Esophagus muscularis mucosa (tissue), 4 donors: ENCODE measurements around the gene PKD1L1. TPM values are rescaled to one million over a fixed set of nuclear protein-coding genes. Genes with fewer than 3 reads are reported as not detected.
"Not testable (repeated sequence)": the region's sequence is repeated elsewhere in the genome, so short reads cannot be mapped to it uniquely, and the experiment has no call there.

Experiments used
- DNase-seq: peaks from one replicate; pipeline ENCODE4 v3.0.0-alpha.2; 2017; ENCODE audit errors: extremely low spot score
- H3K27ac ChIP-seq, 4 donors: fragments of 200-600 bp; sonication (generic); replicated peaks in 1 of 4; 1 replicate in 3 of 4; 2 replicates in 1 of 4; pipeline ENCODE4 v1.5.1; 2016 to 2019; ENCODE audit warnings: mild to moderate bottlenecking in 1 of 4
- H3K27me3 ChIP-seq, 4 donors: fragments of 200-600 bp; sonication (generic); one replicate each; pipeline versions ENCODE4 v1.5.1 to v1.6.0; 2016 to 2019
- H3K36me3 ChIP-seq, 4 donors: fragments of 200-600 bp; sonication (generic); one replicate each; pipeline ENCODE4 v1.5.1; 2016 to 2019
- H3K4me1 ChIP-seq, 4 donors: fragments of 200-600 bp; sonication (generic); one replicate each; pipeline ENCODE4 v1.5.1; 2016 to 2019
- H3K4me3 ChIP-seq, 4 donors: fragments of 200-600 bp; sonication (generic); 1 replicate in 2 of 4; 2 replicates in 2 of 4; pipeline ENCODE4 v1.5.1; 2016 to 2019; ENCODE audit warnings: mild to moderate bottlenecking in 4 of 4, moderate library complexity in 1 of 4
- H3K9me3 ChIP-seq, 4 donors: fragments of 200-600 bp; sonication (generic); 1 replicate in 3 of 4; 2 replicates in 1 of 4; pipeline ENCODE4 v1.5.1; 2016 to 2019
- EP300 ChIP-seq: sonication (generic); formaldehyde crosslinking; IDR thresholded peaks from one replicate; pipeline ENCODE4 v1.6.1; 2017; ENCODE audit warnings: antibody characterized with exemption
- POLR2A ChIP-seq: fragments of 450-650 bp; IDR thresholded peaks from one replicate; pipeline ENCODE4 v1.6.1; 2017; ENCODE audit warnings: antibody characterized with exemption, moderate library complexity, mild to moderate bottlenecking, low read depth
- POLR2AphosphoS5 ChIP-seq, 2 donors: sonication (generic); formaldehyde crosslinking; IDR thresholded peaks; one replicate each; pipeline ENCODE4 v1.6.1; 2017; ENCODE audit warnings: antibody characterized with exemption in 2 of 2
- WGBS: methylation state at CpG from one replicate; pipeline ENCODE4 v1.1.5; 2018; 5-methylcytosine and 5-hydroxymethylcytosine counted together
- intact Hi-C: fragments of 100-400 bp; cut with DNase I; formaldehyde crosslinking; loops from one replicate; pipeline ENCODE4 v1.15.1; 2023
- total RNA-seq, 4 donors: library from RNA; depleted of rRNA; stranded (reverse); fragments of >200 nt; gene quantifications; one replicate each; pipeline versions ENCODE4 v1.1.0 to v1.2.1, GENCODE V29; 2016
- TF ChIP-seq, protein P1 (sequence below), 3 experiments: fragments of 200-600 bp in 2 of 3; fragments of 450-650 bp in 1 of 3; sonication (generic) in 2 of 3; IDR thresholded peaks; one replicate each; pipeline ENCODE4 v1.5.1; 2017 to 2019; ENCODE audit warnings: antibody characterized with exemption in 3 of 3, mild to moderate bottlenecking in 2 of 3, moderate library complexity in 1 of 3

The PKD1L1 gene
- total RNA-seq, 4 donors from 2014 or later: 0.50 to 1.7 (median 0.73) TPM

DNA sequence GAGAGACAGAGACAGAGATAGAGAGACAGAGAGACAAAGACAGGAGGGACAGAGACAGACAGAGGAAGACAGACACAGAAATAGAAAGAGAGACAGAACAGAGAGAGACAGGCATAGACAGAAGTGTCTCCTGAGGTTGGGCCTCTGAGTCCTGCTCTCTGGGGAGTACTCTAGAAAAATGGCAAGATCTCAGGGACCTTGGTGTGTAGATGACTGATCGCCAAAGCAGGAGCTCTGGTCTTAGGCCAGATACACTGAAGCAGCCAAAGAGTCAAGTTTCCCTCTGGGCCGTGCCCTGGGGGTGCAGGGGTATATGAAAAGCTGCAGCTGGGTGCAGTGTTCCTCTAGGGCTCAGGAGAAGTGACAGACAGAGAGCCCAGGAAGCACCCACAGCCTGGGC, 189.7 kb downstream of the PKD1L1 start:
- Histone ChIP-seq H3K36me3 (no peaks in the 10 kb centered on the region), H3K4me1 (peaks cover 0 to 25% (median 16%) of the 10 kb centered on the region in 4 donors), H3K27ac (peak overlapping the region in 3 of 4 donors; percentile 40 to 68 (median 55)), H3K27me3 (no peaks in the 10 kb centered on the region), H3K4me3 (no peak overlapping the region), H3K9me3 (no peaks in the 10 kb centered on the region)
- WGBS: 71% methylated on average over 2 of the region's 2 CpGs
- DNase-seq: no peak
- TF ChIP-seq POLR2A (no peak), POLR2AphosphoS5 (IDR thresholded peaks at IDR 0.05) (no peak), EP300 (no peak)
- TF ChIP-seq, protein P1, sequence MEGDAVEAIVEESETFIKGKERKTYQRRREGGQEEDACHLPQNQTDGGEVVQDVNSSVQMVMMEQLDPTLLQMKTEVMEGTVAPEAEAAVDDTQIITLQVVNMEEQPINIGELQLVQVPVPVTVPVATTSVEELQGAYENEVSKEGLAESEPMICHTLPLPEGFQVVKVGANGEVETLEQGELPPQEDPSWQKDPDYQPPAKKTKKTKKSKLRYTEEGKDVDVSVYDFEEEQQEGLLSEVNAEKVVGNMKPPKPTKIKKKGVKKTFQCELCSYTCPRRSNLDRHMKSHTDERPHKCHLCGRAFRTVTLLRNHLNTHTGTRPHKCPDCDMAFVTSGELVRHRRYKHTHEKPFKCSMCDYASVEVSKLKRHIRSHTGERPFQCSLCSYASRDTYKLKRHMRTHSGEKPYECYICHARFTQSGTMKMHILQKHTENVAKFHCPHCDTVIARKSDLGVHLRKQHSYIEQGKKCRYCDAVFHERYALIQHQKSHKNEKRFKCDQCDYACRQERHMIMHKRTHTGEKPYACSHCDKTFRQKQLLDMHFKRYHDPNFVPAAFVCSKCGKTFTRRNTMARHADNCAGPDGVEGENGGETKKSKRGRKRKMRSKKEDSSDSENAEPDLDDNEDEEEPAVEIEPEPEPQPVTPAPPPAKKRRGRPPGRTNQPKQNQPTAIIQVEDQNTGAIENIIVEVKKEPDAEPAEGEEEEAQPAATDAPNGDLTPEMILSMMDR (IDR thresholded peaks at IDR 0.05): no peak
- intact Hi-C loops: no loop called here

DNA sequence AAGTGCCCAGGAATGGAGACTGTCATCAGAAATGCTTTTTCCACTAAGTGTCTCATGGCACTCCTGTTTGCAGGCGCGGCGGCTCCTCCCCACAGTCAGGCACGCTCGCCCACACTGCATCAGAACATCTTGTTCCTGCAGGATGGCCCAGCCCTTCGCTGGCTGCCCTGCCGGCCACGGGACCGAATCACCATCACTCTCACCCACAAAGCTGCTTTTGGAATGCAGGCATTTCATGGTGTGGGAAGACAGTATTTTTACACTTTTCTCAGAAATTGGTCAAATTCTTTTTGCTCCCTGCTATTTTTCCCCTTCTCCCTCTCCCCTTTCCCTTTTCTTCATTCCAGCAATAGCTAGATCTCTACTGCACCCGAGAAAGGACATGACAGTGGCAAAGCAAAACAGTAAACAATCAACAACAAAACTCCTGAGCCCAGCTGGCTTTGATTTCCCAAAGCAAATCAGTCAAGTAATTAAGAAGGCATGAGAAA, 190.3 kb downstream of the PKD1L1 start:
- Histone ChIP-seq H3K4me1 (peaks cover 0 to 20% (median 13%) of the 10 kb centered on the region in 4 donors), H3K4me3 (no peak overlapping the region), H3K36me3 (no peaks in the 10 kb centered on the region), H3K27me3 (no peaks in the 10 kb centered on the region), H3K27ac (peak overlapping the region in 3 of 4 donors; percentile 41 to 68 (median 55)), H3K9me3 (no peaks in the 10 kb centered on the region)
- 89% methylated on average over 9 of the region's 10 CpGs for WGBS
- TF ChIP-seq POLR2AphosphoS5 (IDR thresholded peaks at IDR 0.05): peak; percentile 53 to 64
- no peak for TF ChIP-seq POLR2A
- TF ChIP-seq, protein P1 (IDR thresholded peaks at IDR 0.05): no peak
- peak; percentile 53 for TF ChIP-seq EP300
- intact Hi-C loops: no loop called here
- no peak for DNase-seq

DNA sequence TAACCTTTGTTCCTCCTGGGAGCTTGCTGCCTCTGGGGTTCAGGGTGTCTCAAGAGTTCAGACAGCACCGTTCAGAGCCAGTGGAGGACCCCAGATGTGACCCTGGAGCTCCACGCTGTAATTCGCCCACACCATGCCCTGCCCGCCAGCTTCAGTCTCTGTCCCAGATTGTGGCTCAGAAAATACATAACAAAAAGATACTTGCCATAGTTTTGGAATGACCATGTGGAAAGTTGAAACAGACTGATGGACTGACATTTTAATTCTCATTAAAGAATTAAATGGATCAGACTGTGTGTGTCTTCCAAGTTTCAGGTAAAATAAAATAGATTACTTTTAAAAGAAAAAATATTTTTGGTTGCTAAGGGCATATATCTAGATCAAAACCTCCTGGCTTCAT, 191.6 kb downstream of the PKD1L1 start:
- no peak overlapping the region for H3K27ac ChIP-seq
- H3K4me3 ChIP-seq: no peak overlapping the region
- no peaks in the 10 kb centered on the region for H3K9me3 ChIP-seq
- peaks cover 0 to 17% (median 9%) of the 10 kb centered on the region in 4 donors for H3K4me1 ChIP-seq
- TF ChIP-seq, protein P1 (IDR thresholded peaks at IDR 0.05): no peak
- no peak for TF ChIP-seq EP300
- no peak for TF ChIP-seq POLR2AphosphoS5 (IDR thresholded peaks at IDR 0.05)
- no peaks in the 10 kb centered on the region for H3K36me3 ChIP-seq
- intact Hi-C loops: no loop called here
- no peak for DNase-seq
- WGBS: 87% methylated on average over 4 of the region's 4 CpGs
- H3K27me3 ChIP-seq: no peaks in the 10 kb centered on the region

DNA sequence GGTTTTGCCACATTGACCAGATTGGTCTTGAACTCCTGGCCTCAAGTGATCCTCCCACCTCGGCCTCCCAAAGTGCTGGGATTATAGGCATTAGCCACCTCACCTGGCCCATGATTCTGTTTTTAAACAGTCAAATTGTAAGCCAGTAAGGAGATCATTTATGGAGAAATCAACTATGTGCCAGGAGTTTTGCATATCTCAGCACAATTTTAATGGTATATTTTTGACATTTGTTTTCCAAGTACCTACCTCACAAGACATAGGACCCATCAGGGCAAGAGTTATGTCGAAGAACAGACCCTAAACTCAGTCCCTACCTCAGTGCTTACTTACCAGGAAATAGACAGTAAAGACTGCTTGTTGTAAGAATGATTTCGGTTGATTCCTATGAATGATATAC, 193.0 kb downstream of the PKD1L1 start:
- intact Hi-C loops: no loop called here
- TF ChIP-seq POLR2AphosphoS5 (IDR thresholded peaks at IDR 0.05) (no peak), EP300 (no peak), POLR2A (no peak)
- TF ChIP-seq, protein P1 (IDR thresholded peaks at IDR 0.05): no peak
- H3K27me3 ChIP-seq: no peaks in the 10 kb centered on the region
- no peak overlapping the region for H3K27ac ChIP-seq
- H3K36me3 ChIP-seq: no peaks in the 10 kb centered on the region
- no peak for DNase-seq
- H3K4me3 ChIP-seq: no peak overlapping the region
- H3K4me1 ChIP-seq: peaks cover 0 to 17% (median 9%) of the 10 kb centered on the region in 4 donors
- WGBS: 64% methylated on average over 3 of the region's 3 CpGs
- H3K9me3 ChIP-seq: no peaks in the 10 kb centered on the region

DNA sequence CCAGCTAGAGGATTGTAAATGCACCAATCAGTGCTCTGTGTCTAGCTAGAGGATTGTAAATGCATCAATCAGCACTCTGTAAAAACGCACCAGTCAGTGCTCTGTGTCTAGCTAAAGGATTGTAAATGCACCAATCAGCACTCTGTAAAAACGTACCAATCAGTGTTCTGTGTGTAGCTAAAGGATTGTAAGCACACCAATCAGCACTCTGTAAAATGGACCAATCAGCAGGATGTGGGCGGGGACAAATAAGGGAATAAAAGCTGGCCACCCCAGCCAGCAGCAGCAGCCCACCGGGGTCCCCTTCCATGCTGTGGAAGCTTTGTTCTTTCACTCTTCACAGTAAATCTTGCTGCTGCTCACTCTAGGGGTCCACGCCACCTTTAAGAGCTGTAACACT, 196.5 kb downstream of the PKD1L1 start:
- H3K4me3 ChIP-seq, intact Hi-C loops, H3K9me3 ChIP-seq, H3K27ac ChIP-seq, H3K27me3 ChIP-seq, H3K36me3 ChIP-seq, DNase-seq, H3K4me1 ChIP-seq: not testable (repeated sequence)
- 71% methylated on average over 4 of the region's 5 CpGs for WGBS
